Dedifferentiated amniotic fluid mesenchymal stem cell (primary cell): ENCODE measurements around the gene SLC30A10.
"Not testable (repeated sequence)": the region's sequence is repeated elsewhere in the genome, so short reads cannot be mapped to it uniquely, and the experiment has no call there.

Experiments used
- DNase-seq: peaks from one replicate; pipeline ENCODE4 v3.0.0-alpha.2; 2016; ENCODE audit errors: extremely low spot score

The SLC30A10 gene

GRCh38 chr1:219891846-219892245, 36.5 kb downstream of the SLC30A10 start:
- DNase-seq, result not testable (repeated sequence)

GRCh38 chr1:219888667-219889066, 39.7 kb downstream of the SLC30A10 start:
- not testable (repeated sequence) for DNase-seq

- DNase-seq, result no peak
Measured at GRCh38 chr1:219885680-219886079, 42.7 kb downstream of the SLC30A10 start.

GRCh38 chr1:219883400-219884332, 44.7 kb downstream of the SLC30A10 start:
- no peak for DNase-seq

- no peak for DNase-seq
Measured at GRCh38 chr1:219882755-219883154, 45.6 kb downstream of the SLC30A10 start.

- no peak for DNase-seq
Measured at GRCh38 chr1:219882096-219882495, 46.3 kb downstream of the SLC30A10 start.

GRCh38 chr1:219880765-219881457, 47.4 kb downstream of the SLC30A10 start:
- DNase-seq, result no peak

GRCh38 chr1:219876798-219877209, 51.6 kb downstream of the SLC30A10 start:
- no peak for DNase-seq

- no peak for DNase-seq
Measured at GRCh38 chr1:219875860-219876259, 52.5 kb downstream of the SLC30A10 start.

GRCh38 chr1:219872538-219872937, 55.8 kb downstream of the SLC30A10 start:
- DNase-seq, result not testable (repeated sequence)

- no peak for DNase-seq
Measured at GRCh38 chr1:219871427-219872057, 56.8 kb downstream of the SLC30A10 start.

GRCh38 chr1:219868615-219869014, 59.7 kb downstream of the SLC30A10 start:
- DNase-seq, result not testable (repeated sequence)
